Vagina (tissue), 2 donors: ENCODE results near the gene SIRT7. TPM values are rescaled to one million over a fixed set of nuclear protein-coding genes. Genes with fewer than 3 reads are reported as not detected.

Experiments used
- DNase-seq, 2 donors: peaks; one replicate each; pipeline ENCODE4 v3.0.0-alpha.2; 2017; ENCODE audit errors: extremely low spot score in 2 of 2
- H3K27ac ChIP-seq: fragments of 200-600 bp; sonication (generic); one replicate; pipeline ENCODE4 v1.5.1; 2019
- H3K27me3 ChIP-seq: fragments of 200-600 bp; sonication (generic); one replicate; pipeline ENCODE4 v1.5.1; 2019
- H3K36me3 ChIP-seq, 2 donors: fragments of 200-600 bp; sonication (generic); one replicate each; pipeline ENCODE4 v1.5.1; 2017 to 2019
- H3K4me1 ChIP-seq: fragments of 200-600 bp; sonication (generic); one replicate; pipeline ENCODE4 v1.5.1; 2019
- H3K4me3 ChIP-seq, 2 donors: fragments of 200-600 bp; sonication (generic); 1 replicate in 1 of 2; 2 replicates in 1 of 2; pipeline ENCODE4 v1.5.1; 2016 to 2019
- H3K9me3 ChIP-seq: fragments of 200-600 bp; sonication (generic); one replicate; pipeline ENCODE4 v1.5.1; 2019
- CTCF ChIP-seq, 3 experiments: fragments of 450-650 bp in 2 of 3; fragments of 200-600 bp in 1 of 3; sonication (generic) in 1 of 3; IDR thresholded peaks; one replicate each; pipeline ENCODE4 v1.5.1; 2017 to 2019; ENCODE audit warnings: antibody characterized with exemption in 3 of 3, mild to moderate bottlenecking in 2 of 3, moderate library complexity in 2 of 3
- POLR2A ChIP-seq, 2 donors: fragments of 450-650 bp; IDR thresholded peaks; one replicate each; pipeline ENCODE4 v1.6.1; 2017; ENCODE audit warnings: antibody characterized with exemption in 2 of 2, mild to moderate bottlenecking in 2 of 2, moderate library complexity in 2 of 2
- POLR2AphosphoS5 ChIP-seq, 2 donors: sonication (generic); formaldehyde crosslinking; IDR thresholded peaks; one replicate each; pipeline ENCODE4 v1.9.0; 2017; ENCODE audit warnings: antibody characterized with exemption in 2 of 2, mild to moderate bottlenecking in 2 of 2, low read depth in 1 of 2; ENCODE audit not compliant: insufficient read depth in 1 of 2
- intact Hi-C: fragments of 100-400 bp; cut with DNase I; formaldehyde crosslinking; loops from one replicate; pipeline ENCODE4 v1.15.1; 2023
- total RNA-seq: library from RNA; depleted of rRNA; stranded (reverse); fragments of >200 nt; gene quantifications from one replicate; pipeline ENCODE4 v1.2.3, GENCODE V29; 2016

The SIRT7 gene
- total RNA-seq, 1 donor from 2014 or later = 47.9 TPM

GRCh38 chr17:81933178-81933699, 15.3 kb upstream of the SIRT7 start:
- intact Hi-C loops = no loop called here
- Histone ChIP-seq H3K36me3 (no peaks in the 10 kb centered on the region), H3K27me3 (no peaks in the 10 kb centered on the region), H3K4me1 (peaks cover 35% of the 10 kb centered on the region), H3K4me3 (no peak overlapping the region), H3K27ac (no peak overlapping the region), H3K9me3 (no peaks in the 10 kb centered on the region)
- no peak for TF ChIP-seq POLR2A (IDR thresholded peaks at IDR 0.05)
- TF ChIP-seq CTCF (IDR thresholded peaks at IDR 0.05) = no peak
- TF ChIP-seq POLR2AphosphoS5 (IDR thresholded peaks at IDR 0.05; ENCODE audit: insufficient read depth in 1 of 2, low read depth in 1 of 2) = no peak
- DNase-seq = no peak

- no peak overlapping the region for H3K27ac ChIP-seq
- peaks cover 33% of the 10 kb centered on the region for H3K4me1 ChIP-seq
- H3K36me3 ChIP-seq = no peaks in the 10 kb centered on the region
- DNase-seq = no peak
- H3K27me3 ChIP-seq = no peaks in the 10 kb centered on the region
- no peaks in the 10 kb centered on the region for H3K9me3 ChIP-seq
- TF ChIP-seq POLR2A (IDR thresholded peaks at IDR 0.05) (no peak), POLR2AphosphoS5 (IDR thresholded peaks at IDR 0.05; ENCODE audit: insufficient read depth in 1 of 2, low read depth in 1 of 2) (no peak), CTCF (IDR thresholded peaks at IDR 0.05) (no peak)
- intact Hi-C loops = no loop called here
- H3K4me3 ChIP-seq = no peak overlapping the region
Observed at GRCh38 chr17:81932333-81932983, 14.5 kb upstream of the SIRT7 start.

GRCh38 chr17:81931557-81932332, 13.8 kb upstream of the SIRT7 start:
- no peak for DNase-seq
- no peak overlapping the region for H3K27ac ChIP-seq

GRCh38 chr17:81931189-81931556, 13.2 kb upstream of the SIRT7 start:
- Histone ChIP-seq H3K4me3 (no peak overlapping the region), H3K36me3 (no peaks in the 10 kb centered on the region), H3K4me1 (peaks cover 26% of the 10 kb centered on the region), H3K9me3 (no peaks in the 10 kb centered on the region), H3K27me3 (no peaks in the 10 kb centered on the region), H3K27ac (no peak overlapping the region)
- no peak for TF ChIP-seq POLR2A (IDR thresholded peaks at IDR 0.05)
- no peak for TF ChIP-seq POLR2AphosphoS5 (IDR thresholded peaks at IDR 0.05; ENCODE audit: insufficient read depth in 1 of 2, low read depth in 1 of 2)
- TF ChIP-seq CTCF (IDR thresholded peaks at IDR 0.05) = no peak
- DNase-seq = no peak
- intact Hi-C loops = no loop called here

More at GRCh38 chr17:81931557-81932332, 13.8 kb upstream of the SIRT7 start:
- no peak overlapping the region for H3K4me3 ChIP-seq
- H3K4me1 ChIP-seq = peaks cover 29% of the 10 kb centered on the region
- no peaks in the 10 kb centered on the region for H3K27me3 ChIP-seq
- TF ChIP-seq CTCF (IDR thresholded peaks at IDR 0.05) = no peak
- TF ChIP-seq POLR2AphosphoS5 (IDR thresholded peaks at IDR 0.05; ENCODE audit: insufficient read depth in 1 of 2, low read depth in 1 of 2) = no peak
- TF ChIP-seq POLR2A (IDR thresholded peaks at IDR 0.05) = no peak
- H3K9me3 ChIP-seq = no peaks in the 10 kb centered on the region
- intact Hi-C loops = no loop called here
- no peaks in the 10 kb centered on the region for H3K36me3 ChIP-seq
